Measurements from ENCODE around the gene CCNJL. TPM values are rescaled to one million over a fixed set of nuclear protein-coding genes. Genes with fewer than 3 reads are reported as not detected.

The CCNJL gene
- total RNA-seq, 1 donor from 2014 or later = 16.6 TPM

- no peaks in the 10 kb centered on the region for H3K27me3 ChIP-seq
- no peaks in the 10 kb centered on the region for H3K4me1 ChIP-seq
- no peak overlapping the region for H3K4me3 ChIP-seq
- intact Hi-C loops (cut with DNase I) = no loop called here
- H3K27ac ChIP-seq = peak overlapping the region; percentile 72
- no peak for TF ChIP-seq CTCF (IDR thresholded peaks at IDR 0.05)
- ATAC-seq (peak; percentile 6), DNase-seq (no peak)
- H3K36me3 ChIP-seq = no peaks in the 10 kb centered on the region
- no peaks in the 10 kb centered on the region for H3K9me3 ChIP-seq
These were observed 14.2 kb downstream of the CCNJL start for GRCh38 chr5:160298189-160298588.

DNA sequence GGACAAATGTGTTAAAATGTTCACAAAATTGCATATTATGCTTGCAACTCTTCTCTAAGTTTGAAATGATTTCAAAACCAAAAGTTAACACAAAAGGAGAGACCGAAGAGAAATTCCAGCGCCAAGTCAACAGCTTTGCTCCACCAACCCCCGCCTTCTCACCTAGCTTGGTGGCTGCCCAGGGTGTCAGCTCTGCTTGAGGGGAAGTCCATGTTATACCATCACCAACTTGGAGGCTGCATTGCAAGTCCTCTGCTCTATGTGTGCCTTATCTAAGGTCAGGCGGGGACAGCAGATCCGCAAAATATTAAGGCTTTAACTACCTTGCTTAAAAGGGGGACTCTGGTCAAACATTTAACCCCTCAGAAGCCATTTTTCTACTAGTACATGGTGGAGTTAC, 14.6 kb downstream of the CCNJL start:
- Histone ChIP-seq H3K27me3 (no peaks in the 10 kb centered on the region), H3K4me3 (no peak overlapping the region), H3K4me1 (no peaks in the 10 kb centered on the region), H3K36me3 (no peaks in the 10 kb centered on the region), H3K27ac (peak overlapping the region; percentile 72), H3K9me3 (no peaks in the 10 kb centered on the region)
- TF ChIP-seq CTCF (IDR thresholded peaks at IDR 0.05) = no peak
- DNase-seq (no peak), ATAC-seq (peak; percentile 9)
- intact Hi-C loops (cut with DNase I) = no loop called here

GRCh38 chr5:160297004-160297403, 15.4 kb downstream of the CCNJL start:
- Histone ChIP-seq H3K27me3 (no peaks in the 10 kb centered on the region), H3K4me3 (no peak overlapping the region), H3K36me3 (no peaks in the 10 kb centered on the region), H3K27ac (peak overlapping the region; percentile 72), H3K9me3 (no peaks in the 10 kb centered on the region), H3K4me1 (no peaks in the 10 kb centered on the region)
- DNase-seq = no peak
- ATAC-seq = no peak
- no peak for TF ChIP-seq CTCF (IDR thresholded peaks at IDR 0.05)
- intact Hi-C loops (cut with DNase I) = no loop called here

DNA sequence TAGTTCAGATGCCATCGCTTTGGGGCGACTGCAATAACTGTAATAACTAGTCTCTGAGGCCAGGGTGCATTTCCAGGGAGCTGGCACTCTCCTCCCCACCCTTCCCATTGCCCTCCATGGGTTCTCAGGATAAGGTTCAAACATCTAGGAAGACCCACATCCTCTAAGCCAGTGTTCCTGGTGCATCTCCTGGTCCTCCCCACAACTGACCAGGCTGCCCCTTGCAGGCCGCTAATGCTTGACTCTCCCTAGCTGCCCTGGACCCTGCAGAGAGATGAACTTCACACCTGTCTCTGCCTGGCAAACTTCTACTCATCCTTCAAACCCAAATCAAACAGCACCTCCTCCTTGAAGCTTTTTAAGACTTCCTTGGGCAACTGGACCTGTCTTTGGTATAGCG, 15.9 kb downstream of the CCNJL start:
- intact Hi-C loops (cut with DNase I) = no loop called here
- Histone ChIP-seq H3K9me3 (no peaks in the 10 kb centered on the region), H3K27me3 (no peaks in the 10 kb centered on the region), H3K4me3 (no peak overlapping the region), H3K27ac (no peak overlapping the region), H3K36me3 (no peaks in the 10 kb centered on the region), H3K4me1 (no peaks in the 10 kb centered on the region)
- no peak for TF ChIP-seq CTCF (IDR thresholded peaks at IDR 0.05)
- DNase-seq (no peak), ATAC-seq (no peak)

DNA sequence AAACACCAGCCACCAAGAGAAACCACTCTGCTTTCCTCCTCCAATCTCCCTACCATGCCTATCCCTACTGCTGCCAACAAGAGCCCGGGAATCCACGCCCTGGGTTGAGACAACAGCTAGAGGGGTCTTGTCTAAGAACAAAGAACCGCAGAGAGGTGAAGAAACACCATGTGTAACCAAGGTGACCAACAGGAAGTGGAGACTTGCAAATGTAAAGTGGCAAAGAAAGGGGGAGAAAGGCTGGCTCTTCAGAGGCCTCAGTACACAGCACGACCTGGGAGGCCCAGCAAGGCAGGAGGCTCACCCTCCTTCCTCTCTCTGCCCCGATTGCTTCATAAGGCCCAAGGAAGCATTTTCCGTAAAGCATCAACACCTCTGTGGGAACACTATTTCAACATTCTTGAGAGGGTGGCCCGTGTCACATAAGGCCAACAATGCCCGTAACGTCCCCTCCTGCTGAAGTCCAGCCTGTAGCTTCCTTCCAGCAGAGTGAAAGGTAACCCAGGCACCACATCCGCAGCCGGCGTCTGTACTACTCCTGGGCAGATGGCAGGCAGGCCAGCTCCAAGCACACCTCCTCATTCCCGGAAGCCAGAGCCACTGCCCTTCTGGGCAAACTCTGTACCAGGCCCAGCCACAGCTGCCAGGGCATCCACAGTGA, 18.3 kb downstream of the CCNJL start:
- Histone ChIP-seq H3K4me1 (peaks cover 9% of the 10 kb centered on the region), H3K36me3 (no peaks in the 10 kb centered on the region), H3K27ac (peak overlapping the region; percentile 81), H3K4me3 (no peak overlapping the region), H3K27me3 (no peaks in the 10 kb centered on the region), H3K9me3 (no peaks in the 10 kb centered on the region)
- ATAC-seq (peak; percentile 89), DNase-seq (peak; percentile 89)
- intact Hi-C loops (cut with DNase I) = no loop called here
- TF ChIP-seq CTCF (IDR thresholded peaks at IDR 0.05) = no peak

DNA sequence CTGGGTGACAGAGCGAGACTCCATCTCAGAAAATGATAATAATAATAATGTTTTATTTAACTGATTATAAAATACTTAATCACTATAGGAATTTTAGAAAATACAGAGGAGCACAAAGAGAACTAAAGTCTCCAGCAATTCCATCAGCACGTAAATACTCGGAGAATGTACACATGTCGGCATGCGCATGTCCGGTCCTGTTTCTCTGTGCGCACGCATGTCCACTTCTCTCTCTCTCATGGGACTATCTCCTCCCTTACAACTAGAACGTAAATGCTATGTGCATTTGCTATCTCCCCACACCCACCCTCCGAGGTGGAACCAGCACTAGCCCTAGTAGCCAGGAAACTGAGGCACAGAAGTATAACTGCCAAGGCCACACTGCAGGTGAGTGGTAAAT, 19.0 kb downstream of the CCNJL start:
- intact Hi-C loops (cut with DNase I) = no loop called here
- DNase-seq (no peak), ATAC-seq (no peak)
- Histone ChIP-seq H3K27me3 (no peaks in the 10 kb centered on the region), H3K4me1 (peaks cover 13% of the 10 kb centered on the region), H3K9me3 (no peaks in the 10 kb centered on the region), H3K27ac (peak overlapping the region; percentile 81), H3K36me3 (no peaks in the 10 kb centered on the region), H3K4me3 (no peak overlapping the region)
- TF ChIP-seq CTCF (IDR thresholded peaks at IDR 0.05) = no peak
